WTC11 (cell line): ENCODE data around the gene KCTD3.
A peak's percentile ranks its signal among the peaks of the same experiment; 100 is the strongest.

Experiments
- CBFB ChIP-seq: sonication (generic); formaldehyde crosslinking; IDR thresholded peaks from 2 replicates; pipeline ENCODE4 v1.8.1; 2022; ENCODE audit warnings: mild to moderate bottlenecking, low read depth, missing genetic modification reagents
- CREM ChIP-seq: sonication (generic); formaldehyde crosslinking; IDR thresholded peaks from 2 replicates; pipeline ENCODE4 v1.8.1; 2022; ENCODE audit warnings: mild to moderate bottlenecking, missing genetic modification reagents, moderate library complexity
- CTCF ChIP-seq: fragments of 200-600 bp; IDR thresholded peaks from 2 replicates; pipeline ENCODE4 v1.8.0; 2022; ENCODE audit warnings: antibody characterized with exemption
- ELF4 ChIP-seq: sonication (generic); formaldehyde crosslinking; IDR thresholded peaks from 2 replicates; pipeline ENCODE4 v1.8.1; 2022; ENCODE audit warnings: low read depth, mild to moderate bottlenecking, moderate library complexity, missing genetic modification reagents
- FOXJ3 ChIP-seq: sonication (generic); formaldehyde crosslinking; IDR thresholded peaks from 2 replicates; pipeline ENCODE4 v1.9.0; 2021; ENCODE audit warnings: missing genetic modification reagents, mild to moderate bottlenecking, borderline replicate concordance
- GRHL2 ChIP-seq: fragments of 250-450 bp; sonication (Bioruptor Pico); IDR thresholded peaks from 2 replicates; pipeline ENCODE4 v1.8.0; 2022; ENCODE audit warnings: mild to moderate bottlenecking, moderate library complexity; ENCODE audit not compliant: insufficient replicate concordance, severe bottlenecking
- MYBL2 ChIP-seq: sonication (generic); formaldehyde crosslinking; IDR thresholded peaks from 2 replicates; pipeline ENCODE4 v1.8.1; 2023; ENCODE audit warnings: mild to moderate bottlenecking, moderate library complexity, missing genetic modification reagents
- NR2C2 ChIP-seq: sonication (generic); formaldehyde crosslinking; IDR thresholded peaks from 2 replicates; pipeline ENCODE4 v1.8.0; 2022; ENCODE audit warnings: mild to moderate bottlenecking, missing genetic modification reagents
- RORB ChIP-seq: fragments of 250-450 bp; sonication (Bioruptor Pico); IDR thresholded peaks from 2 replicates; pipeline ENCODE4 v1.9.0; 2021; ENCODE audit warnings: mild to moderate bottlenecking
- TCF7 ChIP-seq: sonication (generic); formaldehyde crosslinking; IDR thresholded peaks from 2 replicates; pipeline ENCODE4 v1.8.0; 2022; ENCODE audit warnings: mild to moderate bottlenecking, low read depth, missing genetic modification reagents, moderate library complexity
- USF2 ChIP-seq: sonication (generic); formaldehyde crosslinking; IDR thresholded peaks from 2 replicates; pipeline ENCODE4 v1.8.1; 2023; ENCODE audit warnings: mild to moderate bottlenecking, missing genetic modification reagents, moderate library complexity
- ZNF263 ChIP-seq: sonication (generic); formaldehyde crosslinking; IDR thresholded peaks from 2 replicates; pipeline ENCODE4 v1.8.1; 2022; ENCODE audit warnings: low read depth, mild to moderate bottlenecking, moderate library complexity, missing genetic modification reagents
- ZNF416 ChIP-seq: fragments of 250-450 bp; sonication (Bioruptor Pico); IDR thresholded peaks from 2 replicates; pipeline ENCODE4 v1.9.0; 2021; ENCODE audit warnings: mild to moderate bottlenecking, inconsistent platforms
- TF ChIP-seq, protein P1 (sequence below): sonication (generic); formaldehyde crosslinking; IDR thresholded peaks from 2 replicates; pipeline ENCODE4 v1.8.1; 2023; ENCODE audit warnings: mild to moderate bottlenecking, missing genetic modification reagents

GRCh38 chr1:215526846-215527151, 40.3 kb upstream of the KCTD3 start:
- TF ChIP-seq CTCF: 0 out of 2 replicates have a peak, but pooled peaks have one; percentile 14
- TF ChIP-seq, protein P1, sequence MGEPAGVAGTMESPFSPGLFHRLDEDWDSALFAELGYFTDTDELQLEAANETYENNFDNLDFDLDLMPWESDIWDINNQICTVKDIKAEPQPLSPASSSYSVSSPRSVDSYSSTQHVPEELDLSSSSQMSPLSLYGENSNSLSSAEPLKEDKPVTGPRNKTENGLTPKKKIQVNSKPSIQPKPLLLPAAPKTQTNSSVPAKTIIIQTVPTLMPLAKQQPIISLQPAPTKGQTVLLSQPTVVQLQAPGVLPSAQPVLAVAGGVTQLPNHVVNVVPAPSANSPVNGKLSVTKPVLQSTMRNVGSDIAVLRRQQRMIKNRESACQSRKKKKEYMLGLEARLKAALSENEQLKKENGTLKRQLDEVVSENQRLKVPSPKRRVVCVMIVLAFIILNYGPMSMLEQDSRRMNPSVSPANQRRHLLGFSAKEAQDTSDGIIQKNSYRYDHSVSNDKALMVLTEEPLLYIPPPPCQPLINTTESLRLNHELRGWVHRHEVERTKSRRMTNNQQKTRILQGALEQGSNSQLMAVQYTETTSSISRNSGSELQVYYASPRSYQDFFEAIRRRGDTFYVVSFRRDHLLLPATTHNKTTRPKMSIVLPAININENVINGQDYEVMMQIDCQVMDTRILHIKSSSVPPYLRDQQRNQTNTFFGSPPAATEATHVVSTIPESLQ: no peak
- no peak for TF ChIP-seq CREM (CRISPR knock-in tag)
- TF ChIP-seq ZNF416: no peak
- no peak for TF ChIP-seq MYBL2 (CRISPR knock-in tag)
- TF ChIP-seq TCF7: no peak
- no peak for TF ChIP-seq FOXJ3 (CRISPR knock-in tag)
- TF ChIP-seq GRHL2 (CRISPR knock-in tag): no peak
- no peak for TF ChIP-seq USF2
- no peak for TF ChIP-seq ZNF263 (CRISPR knock-in tag)
- no peak for TF ChIP-seq RORB (CRISPR knock-in tag)
- no peak for TF ChIP-seq CBFB (CRISPR knock-in tag)
- TF ChIP-seq NR2C2 (CRISPR knock-in tag): no peak
- TF ChIP-seq ELF4 (CRISPR knock-in tag): no peak
